ENCODE data around the gene CALR. TPM values are rescaled to one million over a fixed set of nuclear protein-coding genes. Genes with fewer than 3 reads are reported as not detected.
"Not testable (repeated sequence)": the region's sequence is repeated elsewhere in the genome, so short reads cannot be mapped to it uniquely, and the experiment has no call there.

Gene CALR
- polyA plus RNA-seq, 3 donors: 860 to 1,005 (median 871) TPM

- no peak for DNase-seq
These were observed 10.4 kb downstream of the CALR start for GRCh38 chr19:12948612-12949362.

GRCh38 chr19:12949363-12950283, 11.2 kb downstream of the CALR start:
- DNase-seq: no peak

- not testable (repeated sequence) for DNase-seq
These were observed 13.6 kb downstream of the CALR start for GRCh38 chr19:12952050-12952449.

GRCh38 chr19:12952488-12953137, 14.2 kb downstream of the CALR start:
- DNase-seq: no peak

- DNase-seq: no peak
These were observed 14.9 kb downstream of the CALR start for GRCh38 chr19:12953138-12953798.

- no peak for DNase-seq
These were observed 15.6 kb downstream of the CALR start for GRCh38 chr19:12953799-12954611.

GRCh38 chr19:12954612-12954962, 16.2 kb downstream of the CALR start:
- DNase-seq: no peak

GRCh38 chr19:12955575-12955974, 17.2 kb downstream of the CALR start:
- not testable (repeated sequence) for DNase-seq

- DNase-seq: no peak
These were observed 17.6 kb downstream of the CALR start for GRCh38 chr19:12955996-12956395.

- peak; percentile 80 for DNase-seq
These were observed 18.3 kb downstream of the CALR start, which contains the start of gene GADD45GIP1 for GRCh38 chr19:12956446-12957388. Gene GADD45GIP1, minus strand, starts transcription at chr19:12957223. Its CDS starts 11 bp downstream, at chr19:12957212.

GRCh38 chr19:12957389-12957952, 19.1 kb downstream of the CALR start:
- DNase-seq: not testable (repeated sequence)

- DNase-seq: no peak
These were observed 21.1 kb downstream of the CALR start for GRCh38 chr19:12959481-12959880.

- peak; percentile 61 for DNase-seq
These were observed 26.8 kb downstream of the CALR start for GRCh38 chr19:12965017-12965811.

- no peak for DNase-seq
These were observed 27.4 kb downstream of the CALR start for GRCh38 chr19:12965812-12966135.

- no peak for DNase-seq
These were observed 29.5 kb downstream of the CALR start for GRCh38 chr19:12967907-12968306.

- DNase-seq: no peak
These were observed 31.0 kb downstream of the CALR start, which contains the start of gene DAND5 for GRCh38 chr19:12969292-12969988. Gene DAND5, plus strand, starts transcription at chr19:12969576. Its CDS starts 85 bp downstream, at chr19:12969661.

GRCh38 chr19:12970070-12970820, 31.8 kb downstream of the CALR start:
- DNase-seq: no peak

Measured in renal pelvis (tissue), 4 donors.